ENCODE results near the gene SV2C. TPM values are rescaled to one million over a fixed set of nuclear protein-coding genes. Genes with fewer than 3 reads are reported as not detected.
"Not testable (repeated sequence)": the region's sequence is repeated elsewhere in the genome, so short reads cannot be mapped to it uniquely, and the experiment has no call there.

SV2C gene
- total RNA-seq, 1 experiment from 2014 or later: 0.85 TPM

GRCh38 chr5:76325326-76325725 is 242.1 kb downstream of the SV2C start:
- no peak for DNase-seq (ENCODE audit: low spot score)
- in situ Hi-C loops (cut with HindIII; ENCODE audit: low sequenced_read_pairs): loop anchor here (5.0 kb wide), 1 partner anchor 67 kb away; no protein-coding TSS in a partner anchor

GRCh38 chr5:76325876-76326491 is 242.8 kb downstream of the SV2C start:
- in situ Hi-C loops (cut with HindIII; ENCODE audit: low sequenced_read_pairs): loop anchor here (5.0 kb wide), 1 partner anchor 66 kb away; no protein-coding TSS in a partner anchor
- DNase-seq (ENCODE audit: low spot score): no peak

- in situ Hi-C loops (cut with HindIII; ENCODE audit: low sequenced_read_pairs): loop anchor here (5.0 kb wide), 1 partner anchor 66 kb away; no protein-coding TSS in a partner anchor
- DNase-seq (ENCODE audit: low spot score): no peak
Measured at GRCh38 chr5:76326577-76327302, 243.6 kb downstream of the SV2C start.

GRCh38 chr5:76329346-76329745 is 246.2 kb downstream of the SV2C start:
- in situ Hi-C loops (cut with HindIII; ENCODE audit: low sequenced_read_pairs): loop anchor here (5.0 kb wide), 1 partner anchor 63 kb away; no protein-coding TSS in a partner anchor
- no peak for DNase-seq (ENCODE audit: low spot score)

- in situ Hi-C loops (cut with HindIII; ENCODE audit: low sequenced_read_pairs): no loop called here
- no peak for DNase-seq (ENCODE audit: low spot score)
Measured at GRCh38 chr5:76331126-76331525, 247.9 kb downstream of the SV2C start.

- no peak for DNase-seq (ENCODE audit: low spot score)
- in situ Hi-C loops (cut with HindIII; ENCODE audit: low sequenced_read_pairs): no loop called here
Measured at GRCh38 chr5:76332102-76332501, 248.9 kb downstream of the SV2C start.

GRCh38 chr5:76332611-76333205 is 249.5 kb downstream of the SV2C start:
- in situ Hi-C loops (cut with HindIII; ENCODE audit: low sequenced_read_pairs): no loop called here
- no peak for DNase-seq (ENCODE audit: low spot score)

- in situ Hi-C loops (cut with HindIII; ENCODE audit: low sequenced_read_pairs): no loop called here
- no peak for DNase-seq (ENCODE audit: low spot score)
Measured at GRCh38 chr5:76333571-76333970, 250.4 kb downstream of the SV2C start.

- in situ Hi-C loops (cut with HindIII; ENCODE audit: low sequenced_read_pairs): no loop called here
- DNase-seq (ENCODE audit: low spot score): no peak
Measured at GRCh38 chr5:76334574-76334973, 251.4 kb downstream of the SV2C start.

- in situ Hi-C loops (cut with HindIII; ENCODE audit: low sequenced_read_pairs); DNase-seq (ENCODE audit: low spot score): not testable (repeated sequence)
Measured at GRCh38 chr5:76335451-76335850, 252.3 kb downstream of the SV2C start.

GRCh38 chr5:76336253-76336809 is 253.1 kb downstream of the SV2C start:
- in situ Hi-C loops (cut with HindIII; ENCODE audit: low sequenced_read_pairs); DNase-seq (ENCODE audit: low spot score): not testable (repeated sequence)

GRCh38 chr5:76337953-76338451 is 254.8 kb downstream of the SV2C start:
- in situ Hi-C loops (cut with HindIII; ENCODE audit: low sequenced_read_pairs): no loop called here
- DNase-seq (ENCODE audit: low spot score): peak; percentile 73

GRCh38 chr5:76339919-76340318 is 256.7 kb downstream of the SV2C start:
- in situ Hi-C loops (cut with HindIII; ENCODE audit: low sequenced_read_pairs): no loop called here
- no peak for DNase-seq (ENCODE audit: low spot score)

- DNase-seq (ENCODE audit: low spot score): peak; percentile 94
- in situ Hi-C loops (cut with HindIII; ENCODE audit: low sequenced_read_pairs): no loop called here
Measured at GRCh38 chr5:76341651-76342334, 258.6 kb downstream of the SV2C start.

- in situ Hi-C loops (cut with HindIII; ENCODE audit: low sequenced_read_pairs): no loop called here
- no peak for DNase-seq (ENCODE audit: low spot score)
Measured at GRCh38 chr5:76342474-76342873, 259.3 kb downstream of the SV2C start.

GRCh38 chr5:76345582-76345981 is 262.4 kb downstream of the SV2C start:
- in situ Hi-C loops (cut with HindIII; ENCODE audit: low sequenced_read_pairs): no loop called here
- no peak for DNase-seq (ENCODE audit: low spot score)

- in situ Hi-C loops (cut with HindIII; ENCODE audit: low sequenced_read_pairs): no loop called here
- DNase-seq (ENCODE audit: low spot score): no peak
Measured at GRCh38 chr5:76351176-76351575, 268.0 kb downstream of the SV2C start.

GRCh38 chr5:76351577-76351976 is 268.4 kb downstream of the SV2C start:
- DNase-seq (ENCODE audit: low spot score): no peak
- in situ Hi-C loops (cut with HindIII; ENCODE audit: low sequenced_read_pairs): no loop called here

GRCh38 chr5:76356887-76357286 is 273.7 kb downstream of the SV2C start:
- in situ Hi-C loops (cut with HindIII; ENCODE audit: low sequenced_read_pairs): no loop called here
- DNase-seq (ENCODE audit: low spot score): no peak
